ENCODE measurements around the gene CYP11A1.

DNA sequence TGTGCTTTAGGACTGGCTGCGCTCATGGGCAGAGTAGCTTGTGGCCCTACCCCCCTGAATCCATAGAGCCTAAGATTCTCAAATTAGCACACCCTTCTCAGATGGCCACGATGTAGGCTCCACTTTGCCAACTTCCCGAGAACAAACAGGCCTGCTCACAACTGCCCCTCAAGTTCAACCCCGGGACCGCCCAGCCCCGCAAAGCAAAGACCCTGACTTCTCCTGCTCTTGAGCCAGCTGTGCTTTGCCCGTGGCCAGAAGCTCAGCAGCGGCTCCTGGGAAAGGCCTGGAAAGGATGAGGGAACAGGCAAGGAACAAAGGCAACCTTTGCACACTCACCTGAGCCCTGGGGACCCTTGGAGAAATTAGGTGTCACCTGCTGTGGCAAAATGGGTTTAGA is 32.0 kb downstream of the CYP11A1 start:
- TF ChIP-seq, protein P1, sequence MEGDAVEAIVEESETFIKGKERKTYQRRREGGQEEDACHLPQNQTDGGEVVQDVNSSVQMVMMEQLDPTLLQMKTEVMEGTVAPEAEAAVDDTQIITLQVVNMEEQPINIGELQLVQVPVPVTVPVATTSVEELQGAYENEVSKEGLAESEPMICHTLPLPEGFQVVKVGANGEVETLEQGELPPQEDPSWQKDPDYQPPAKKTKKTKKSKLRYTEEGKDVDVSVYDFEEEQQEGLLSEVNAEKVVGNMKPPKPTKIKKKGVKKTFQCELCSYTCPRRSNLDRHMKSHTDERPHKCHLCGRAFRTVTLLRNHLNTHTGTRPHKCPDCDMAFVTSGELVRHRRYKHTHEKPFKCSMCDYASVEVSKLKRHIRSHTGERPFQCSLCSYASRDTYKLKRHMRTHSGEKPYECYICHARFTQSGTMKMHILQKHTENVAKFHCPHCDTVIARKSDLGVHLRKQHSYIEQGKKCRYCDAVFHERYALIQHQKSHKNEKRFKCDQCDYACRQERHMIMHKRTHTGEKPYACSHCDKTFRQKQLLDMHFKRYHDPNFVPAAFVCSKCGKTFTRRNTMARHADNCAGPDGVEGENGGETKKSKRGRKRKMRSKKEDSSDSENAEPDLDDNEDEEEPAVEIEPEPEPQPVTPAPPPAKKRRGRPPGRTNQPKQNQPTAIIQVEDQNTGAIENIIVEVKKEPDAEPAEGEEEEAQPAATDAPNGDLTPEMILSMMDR (conservative IDR thresholded peaks at IDR 0.05), result no peak
- TF ChIP-seq ZFX (IDR thresholded peaks at IDR 0.05), result no peak
